NCI-H187 treated with DMSO at 0.1 percent for 48 hours (cell line): Measurements from ENCODE around the gene MYOG.

Experiments
- DNase-seq: peaks from one replicate; lab custom pipeline; 2025; lab: John Stamatoyannopoulos, UW

MYOG gene

DNA sequence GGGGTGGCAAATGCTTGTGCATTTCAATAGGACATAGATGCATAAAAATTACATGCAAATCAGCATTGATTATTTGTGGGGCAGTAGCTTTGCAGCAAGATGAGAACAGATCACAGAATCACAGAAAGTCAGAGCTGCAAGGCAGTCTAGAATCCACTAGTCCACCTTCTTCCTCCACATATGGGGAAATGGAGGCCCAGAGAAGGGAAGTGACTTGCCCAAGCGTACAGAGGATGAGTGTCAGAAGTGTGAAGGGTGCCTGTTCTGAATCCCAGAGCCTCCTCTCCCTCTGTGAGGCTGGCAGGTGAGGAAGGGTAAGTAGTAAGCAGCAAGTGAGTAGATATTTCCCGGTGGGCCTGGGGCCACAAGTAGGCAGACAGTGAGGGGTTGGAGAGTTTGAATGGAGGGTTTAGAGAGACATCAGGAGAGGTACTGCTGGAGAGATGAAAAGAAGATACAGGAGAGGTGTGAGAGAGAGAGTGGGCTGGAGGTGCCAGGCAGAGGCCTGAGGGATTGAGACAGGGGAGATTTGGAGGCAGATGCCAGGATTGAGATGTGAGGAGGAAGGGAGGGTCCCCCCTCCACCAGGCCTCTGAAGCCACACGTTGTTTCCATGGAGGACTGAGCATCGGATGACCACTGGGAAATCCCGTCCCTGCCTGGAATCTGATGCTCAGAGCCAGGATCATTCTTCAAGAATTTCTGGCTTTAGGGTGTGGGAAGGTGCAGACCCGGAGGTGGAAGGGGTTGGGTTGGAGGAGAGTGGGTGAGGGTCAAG is 4.8 kb upstream of the MYOG start:
- DNase-seq: no peak

DNA sequence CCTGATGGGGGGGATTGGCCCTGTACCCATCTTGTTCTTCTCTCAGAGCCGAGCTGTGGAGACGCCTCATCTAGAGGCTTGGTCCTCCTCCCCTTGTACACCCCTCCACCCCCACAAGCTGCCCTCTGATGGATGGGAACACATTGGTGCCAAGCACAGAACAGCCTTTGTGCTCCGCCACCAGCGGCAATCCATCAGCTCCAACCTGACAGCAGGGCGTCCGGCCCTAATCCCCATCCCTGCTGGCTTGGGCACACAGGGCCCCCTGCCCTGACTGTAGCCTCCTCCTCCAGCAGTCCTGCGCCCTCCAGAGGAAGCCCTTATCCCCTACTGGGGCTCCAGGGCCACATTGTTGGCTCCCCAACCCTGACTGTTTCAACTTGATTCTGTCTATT is 3.8 kb upstream of the MYOG start:
- DNase-seq: no peak

DNA sequence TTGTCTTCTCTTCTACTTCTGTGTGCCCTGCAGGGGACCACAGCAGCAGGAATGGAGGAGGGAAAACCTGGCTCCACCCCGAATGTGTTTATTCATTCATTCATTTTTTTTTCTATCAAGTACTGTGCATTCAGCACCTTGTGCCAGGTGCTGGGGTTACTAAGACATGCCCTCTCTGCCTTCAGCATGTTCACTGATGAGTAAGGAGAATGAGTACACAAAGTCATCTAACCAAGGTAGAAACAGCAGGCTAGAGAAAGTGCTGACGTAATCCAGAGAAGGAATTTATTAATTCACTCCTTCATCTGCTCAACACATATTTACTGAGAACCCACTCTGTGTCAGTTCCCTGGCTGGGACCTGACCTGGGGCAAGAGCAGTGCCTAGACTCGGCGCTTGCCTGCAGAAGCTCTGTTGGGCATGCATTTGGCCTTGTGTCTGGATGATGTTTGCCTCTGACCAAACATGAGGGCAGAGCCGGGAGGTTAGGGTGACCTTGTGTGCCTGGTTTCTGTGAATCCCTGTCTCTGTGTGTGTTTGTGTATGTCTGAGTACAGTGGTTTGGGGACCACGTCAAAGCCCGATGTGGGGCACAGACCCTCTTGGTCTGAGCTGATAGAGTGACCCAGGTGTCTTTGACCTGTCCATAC is 3.3 kb upstream of the MYOG start:
- no peak for DNase-seq

DNA sequence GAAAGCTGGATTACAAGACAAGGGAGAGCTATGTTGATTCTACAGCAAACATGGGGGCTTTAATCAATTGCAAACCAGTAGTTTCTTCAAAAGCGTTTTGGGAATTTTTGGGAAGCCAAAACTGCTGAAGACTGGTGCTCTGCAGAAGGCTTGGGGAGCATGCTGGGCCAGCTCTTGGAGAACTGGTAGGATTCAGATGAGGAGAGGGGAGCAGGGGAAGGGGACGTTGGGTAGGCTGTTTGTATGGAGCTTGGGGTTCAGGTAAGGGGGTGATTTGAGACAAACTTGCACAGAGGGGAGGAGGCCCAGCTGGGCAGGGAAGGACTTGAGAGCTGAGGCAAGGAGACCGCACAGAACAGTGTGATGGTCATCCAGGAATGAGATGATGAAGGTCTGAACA is 2.6 kb upstream of the MYOG start:
- no peak for DNase-seq

DNA sequence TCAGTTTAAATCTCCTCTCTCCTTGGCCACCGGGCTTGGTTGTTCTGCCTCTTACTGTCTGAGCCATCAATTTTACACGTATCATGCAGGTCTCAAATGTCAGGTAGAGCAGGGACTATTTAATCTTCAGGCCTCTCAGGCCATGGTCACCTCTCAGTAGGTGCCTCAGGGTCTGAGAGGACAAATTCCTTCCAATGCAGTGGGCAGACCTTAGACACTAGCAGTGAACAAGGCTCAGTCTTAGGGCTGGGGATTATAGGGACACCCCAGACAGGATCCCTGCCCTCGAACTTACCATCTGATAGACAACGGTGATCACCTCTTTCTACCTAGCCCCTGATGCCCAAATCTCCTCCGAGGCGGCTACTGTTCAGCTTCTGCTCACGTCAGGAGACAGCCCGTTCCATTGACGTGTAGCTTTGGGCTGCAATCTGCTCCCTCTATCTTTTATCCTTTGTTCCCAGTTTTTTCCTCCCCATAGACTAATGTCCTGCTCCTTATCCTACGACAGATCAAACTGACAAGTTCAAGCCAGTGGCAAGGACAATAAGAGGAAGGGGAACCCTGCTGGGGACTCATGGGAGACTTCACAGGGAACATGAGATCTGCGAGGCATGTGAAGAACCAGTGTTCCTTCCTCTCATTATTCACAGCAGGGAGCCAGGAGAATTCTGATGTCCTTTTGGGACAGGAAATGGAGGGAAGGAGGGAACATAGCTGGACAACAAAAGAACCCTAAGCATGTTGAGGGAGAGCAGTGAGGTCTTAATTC is 1.4 kb upstream of the MYOG start:
- no peak for DNase-seq

DNA sequence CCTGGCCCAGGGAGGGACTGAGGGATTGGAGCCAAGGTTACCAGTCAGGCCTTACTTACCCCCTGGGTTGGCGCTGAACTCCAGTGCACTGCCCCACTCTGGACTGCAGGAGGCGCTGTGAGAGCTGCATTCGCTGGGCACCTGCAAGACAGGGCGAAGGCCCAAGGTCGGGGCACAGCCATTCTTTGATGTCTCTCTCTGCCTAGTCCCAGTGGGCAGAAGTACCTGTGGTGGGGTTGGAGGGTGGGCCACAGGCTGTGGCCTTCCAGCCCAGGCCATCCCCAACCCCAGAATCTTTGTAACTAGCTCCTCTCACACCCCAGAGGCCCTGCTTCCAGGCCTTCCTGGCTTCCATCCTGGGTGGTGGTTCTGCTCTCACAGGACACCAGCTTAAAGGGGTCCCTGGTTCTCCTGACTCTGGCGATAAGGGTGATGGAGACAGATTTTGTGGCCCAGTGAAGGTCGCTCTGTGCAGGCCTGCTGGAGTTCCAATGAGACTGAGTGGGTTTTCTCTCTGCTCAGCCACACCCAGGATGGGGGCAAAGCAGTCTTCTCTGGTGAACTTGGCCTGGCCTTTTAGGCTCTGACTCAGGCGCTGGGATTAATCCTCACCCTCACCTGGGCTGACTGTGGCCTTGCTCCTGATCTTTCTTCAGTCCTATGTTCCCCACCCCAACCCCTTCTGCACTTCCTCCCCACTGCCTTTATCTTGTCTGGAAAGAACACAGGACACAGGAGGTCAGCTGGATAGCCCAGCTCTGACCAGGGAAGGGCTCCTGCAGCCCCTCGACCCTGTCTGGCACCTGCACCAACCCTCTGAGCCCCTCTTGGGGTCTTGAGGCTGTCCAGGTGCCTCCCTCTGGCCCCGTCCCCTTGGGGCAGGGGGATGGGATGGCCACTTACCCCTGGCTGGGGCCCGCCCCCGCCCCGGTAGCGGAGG is 954 bp downstream of the MYOG start:
- DNase-seq: no peak

DNA sequence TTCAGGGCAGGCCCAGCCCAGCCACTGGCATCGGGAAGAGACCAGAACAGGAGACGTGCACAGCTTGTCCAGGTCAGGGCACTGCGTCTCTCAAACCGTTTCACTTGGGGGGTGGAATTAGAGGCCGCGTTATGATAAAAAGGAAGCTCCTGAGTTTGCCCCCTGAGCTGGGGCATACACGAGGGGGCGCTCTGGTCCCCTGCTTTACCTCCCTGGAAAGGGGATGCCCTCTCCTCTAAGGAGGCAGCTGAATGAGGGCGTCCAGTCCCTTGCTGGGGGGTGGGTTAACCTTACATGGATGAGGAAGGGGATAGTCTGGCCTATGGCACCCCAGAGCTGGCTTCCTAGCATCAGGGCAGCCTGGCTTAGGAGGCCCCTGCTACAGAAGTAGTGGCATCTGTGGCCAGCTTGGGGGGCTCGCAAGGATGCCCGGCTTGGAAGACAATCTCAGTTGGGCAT is 2.3 kb downstream of the MYOG start:
- no peak for DNase-seq

DNA sequence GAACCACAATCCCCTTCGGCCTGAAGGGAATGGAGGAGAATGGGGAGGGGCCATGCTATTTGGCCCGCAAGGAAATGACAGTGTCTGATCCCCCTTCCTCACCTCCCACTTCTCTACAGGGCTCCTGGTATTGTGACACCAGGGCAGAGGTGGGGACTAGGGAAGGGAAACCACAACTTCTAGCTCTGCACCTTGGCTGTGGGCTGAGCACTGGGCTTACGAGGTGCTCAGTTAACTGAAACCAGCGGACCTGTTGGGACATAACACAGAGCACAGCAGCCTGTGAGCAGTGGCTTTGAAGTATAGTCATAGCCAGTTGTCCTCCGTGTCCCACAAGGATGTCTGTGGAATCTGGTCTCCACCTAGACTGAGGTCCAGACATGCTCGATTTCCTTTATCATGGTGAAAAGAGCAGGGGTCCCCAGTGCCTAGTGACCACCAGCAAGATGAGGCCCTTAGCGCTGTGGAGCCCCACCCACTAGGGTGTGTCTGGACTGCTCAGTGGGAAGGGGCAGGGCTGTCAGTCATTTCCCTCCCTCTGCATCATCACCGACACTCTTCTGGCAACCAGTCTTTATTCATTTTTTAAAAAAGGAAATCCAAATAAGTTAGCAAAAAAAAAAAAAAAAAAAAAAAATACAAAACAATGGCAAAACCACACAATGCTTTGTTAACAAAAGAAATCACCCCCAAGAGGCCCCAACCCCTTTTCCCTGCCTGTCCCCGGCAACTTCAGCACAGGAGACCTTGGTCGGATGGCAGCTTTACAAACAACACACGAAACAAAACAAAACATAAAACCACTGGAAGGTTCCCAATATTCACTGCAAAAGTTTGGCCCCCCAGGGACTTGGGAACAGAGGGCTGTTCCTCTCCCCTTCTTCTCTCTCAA is 3.0 kb downstream of the MYOG start:
- DNase-seq: no peak

DNA sequence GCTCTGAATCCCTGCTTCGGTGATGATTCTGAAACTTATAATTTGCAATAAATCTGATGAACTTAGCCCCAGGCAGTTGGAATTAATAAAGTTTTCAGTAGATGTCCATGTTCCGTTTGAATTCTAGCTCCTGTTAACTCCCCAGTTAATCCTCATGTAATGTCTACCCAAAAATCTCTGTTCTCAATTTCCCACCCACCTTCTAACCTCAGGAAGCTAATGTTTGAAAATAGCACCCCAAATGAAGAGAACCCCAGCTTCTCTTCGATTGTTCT is 3.6 kb downstream of the MYOG start:
- DNase-seq: no peak

DNA sequence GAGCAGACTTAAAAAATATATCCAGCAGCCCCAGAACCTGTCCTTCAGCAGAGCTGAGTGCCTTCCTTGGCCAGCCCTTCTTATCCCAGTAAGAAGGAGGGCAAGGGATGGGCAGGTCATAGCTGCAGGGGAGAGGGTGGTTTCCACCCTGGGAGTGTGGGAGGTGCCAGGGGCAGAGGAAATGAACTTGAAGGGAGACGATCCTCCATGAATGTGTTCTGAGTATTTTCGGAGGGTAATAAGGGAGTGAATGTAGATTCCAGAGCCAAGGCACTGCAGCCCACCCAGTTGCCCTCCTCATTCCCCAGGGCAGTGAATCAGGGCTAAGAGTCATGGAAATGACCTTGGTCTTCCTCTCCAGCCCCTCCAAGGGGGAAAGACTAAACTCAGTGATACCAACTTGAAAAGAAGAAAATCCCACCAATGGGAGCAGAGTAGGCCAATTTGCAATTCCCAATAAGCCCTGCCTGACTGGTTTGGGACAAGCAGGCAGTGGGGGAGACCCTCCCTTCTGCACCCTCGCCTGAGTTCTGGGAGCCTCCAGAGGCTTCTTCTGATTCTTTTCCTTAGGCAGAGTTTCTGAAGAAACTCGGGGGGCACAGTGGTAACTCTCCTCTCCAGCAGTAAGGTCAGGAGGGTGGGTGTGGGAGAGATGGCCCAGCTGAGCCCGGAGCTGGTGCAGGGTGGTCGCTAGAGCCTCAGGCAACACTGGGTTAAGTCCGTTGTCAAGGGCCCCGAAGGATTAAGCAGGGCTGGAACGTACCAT is 4.2 kb downstream of the MYOG start:
- no peak for DNase-seq

DNA sequence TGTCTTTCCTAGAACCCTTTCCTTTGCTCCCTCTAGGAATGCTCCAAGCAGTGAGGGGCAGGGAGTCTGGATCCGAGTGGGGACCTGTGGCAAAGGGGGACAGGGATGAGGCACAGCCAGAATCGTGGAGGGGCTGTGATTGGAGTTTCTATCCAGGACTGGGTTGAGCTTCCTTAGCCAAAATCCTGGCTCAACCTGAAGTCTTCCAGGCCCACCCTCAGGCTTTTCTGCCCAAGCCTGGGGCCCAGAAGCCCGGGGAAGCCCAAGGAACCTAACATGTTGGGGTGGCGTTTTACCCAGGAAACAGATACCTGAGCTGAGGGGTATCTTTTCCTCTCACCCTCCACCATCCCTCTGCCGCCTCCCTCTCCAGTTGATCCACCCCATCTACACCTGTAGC is 5.4 kb downstream of the MYOG start:
- no peak for DNase-seq

DNA sequence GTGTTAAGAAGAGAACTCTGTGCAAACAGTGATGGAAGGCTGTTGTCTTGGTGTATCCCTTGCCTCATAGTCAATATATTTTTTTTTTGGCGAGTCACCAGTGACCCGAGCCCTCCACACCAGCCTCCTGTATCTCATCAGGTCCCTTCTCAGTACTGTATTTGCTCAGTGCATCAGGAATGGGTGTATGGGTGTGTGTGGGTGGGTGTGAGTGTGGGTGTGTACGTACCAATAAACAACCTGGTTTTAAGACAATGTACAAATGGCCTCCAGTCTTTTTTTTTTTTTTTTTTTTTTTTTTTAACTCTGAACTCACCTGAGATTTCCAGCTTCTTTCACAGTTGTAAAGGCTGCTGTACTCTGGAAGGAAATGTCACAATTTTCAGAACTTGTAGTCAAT is 7.3 kb downstream of the MYOG start:
- DNase-seq: no peak

DNA sequence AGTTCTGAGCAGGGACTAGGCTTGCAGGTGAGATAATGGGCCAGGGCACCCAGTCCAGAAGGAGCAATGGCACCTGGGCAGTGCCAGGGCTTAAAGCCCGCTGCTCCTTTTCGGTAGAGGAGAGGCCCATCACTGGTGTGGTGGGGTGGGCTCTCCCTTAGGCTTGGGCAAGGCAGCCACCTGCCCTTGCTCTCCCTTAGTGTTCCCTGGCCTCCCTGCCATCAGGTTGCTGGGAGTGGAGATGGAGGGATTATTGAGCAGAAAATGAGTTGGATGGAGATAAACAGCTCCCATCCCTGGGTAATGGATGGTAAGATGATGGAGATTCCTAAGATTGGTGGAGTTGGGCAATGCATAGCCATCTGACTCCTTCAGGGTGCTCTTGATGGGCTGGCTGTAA is 7.9 kb downstream of the MYOG start:
- no peak for DNase-seq

DNA sequence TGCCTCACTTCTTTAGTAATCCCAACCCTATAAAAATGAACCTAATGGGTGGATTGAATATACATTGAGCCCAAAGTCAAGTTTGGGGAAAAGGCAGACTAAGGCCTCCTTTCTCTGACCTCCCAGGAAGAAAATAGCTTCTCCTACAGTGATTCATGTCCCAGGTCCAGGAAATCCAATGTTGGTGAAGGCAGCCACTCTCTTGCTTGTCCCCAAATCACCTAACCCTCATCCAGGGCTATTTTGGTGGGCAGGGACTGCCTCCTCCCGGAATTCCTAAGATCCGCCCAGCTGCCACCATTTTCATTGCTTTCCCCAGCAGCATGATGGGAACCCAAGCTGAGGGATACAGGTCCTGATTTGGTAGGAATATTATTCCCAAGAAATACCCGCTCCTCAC is 8.4 kb downstream of the MYOG start:
- no peak for DNase-seq

DNA sequence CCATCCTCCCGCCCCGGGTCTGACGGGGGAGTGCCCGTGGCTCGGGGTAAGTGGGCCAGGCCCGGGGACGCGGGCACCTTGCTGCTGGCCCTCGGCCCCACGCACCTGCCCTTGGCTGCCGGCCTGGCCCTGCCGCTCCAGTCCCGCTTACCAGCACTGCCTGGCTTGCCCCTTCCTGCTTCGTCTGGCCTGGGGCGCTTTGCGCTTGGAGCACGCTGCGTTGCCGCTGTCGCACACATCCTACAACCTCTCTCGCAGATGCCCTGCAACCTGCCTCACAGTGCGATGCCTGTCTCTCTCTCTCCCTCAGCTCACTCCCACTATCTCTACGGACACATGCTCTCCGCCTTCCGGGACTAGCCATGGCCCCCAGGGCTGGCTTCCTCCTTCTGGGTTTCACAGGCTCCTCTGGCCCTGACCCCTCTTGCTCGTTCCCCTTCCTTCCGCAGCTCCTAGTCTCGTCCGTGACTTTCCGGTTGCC is 9.7 kb downstream of the MYOG start:
- no peak for DNase-seq

DNA sequence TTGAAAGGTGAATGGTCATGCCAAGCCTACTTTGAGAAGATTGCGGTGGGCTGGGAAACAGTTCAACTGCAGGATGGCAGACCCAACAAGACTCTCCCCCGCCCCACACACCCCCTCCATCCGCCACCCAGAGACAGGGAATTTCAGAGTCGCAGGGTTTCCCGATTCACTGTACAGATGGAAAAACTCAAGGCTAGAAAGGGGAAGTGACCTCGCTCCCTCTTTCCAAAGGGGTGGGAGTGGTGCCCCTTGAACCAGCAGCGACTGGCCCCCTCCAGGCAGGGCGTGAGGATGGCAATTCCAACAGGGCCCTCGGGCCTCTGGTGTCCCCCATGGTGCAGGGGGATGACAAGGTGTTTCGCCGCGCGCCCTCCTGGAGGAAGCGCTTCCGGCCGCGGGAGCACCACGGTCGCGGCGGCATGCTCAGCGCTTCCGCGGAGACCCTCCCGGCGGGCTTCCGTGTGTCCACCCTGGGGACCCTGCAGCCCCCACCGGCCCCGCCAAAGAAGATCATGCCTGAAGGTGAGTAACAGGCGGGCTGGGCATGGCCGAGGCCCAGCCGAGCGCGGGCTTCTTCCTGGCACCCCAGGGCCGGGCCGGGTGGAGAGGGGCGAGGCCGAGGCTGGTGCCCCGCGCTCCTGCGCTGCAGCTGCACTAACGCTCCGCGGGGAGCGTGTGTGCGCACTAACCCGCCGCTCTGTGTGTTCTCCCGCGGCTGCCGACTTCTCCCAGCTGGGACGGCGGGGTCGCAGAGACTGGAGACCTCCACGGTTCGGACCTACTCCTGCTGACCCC is 10.4 kb downstream of the MYOG start:
- DNase-seq: no peak

DNA sequence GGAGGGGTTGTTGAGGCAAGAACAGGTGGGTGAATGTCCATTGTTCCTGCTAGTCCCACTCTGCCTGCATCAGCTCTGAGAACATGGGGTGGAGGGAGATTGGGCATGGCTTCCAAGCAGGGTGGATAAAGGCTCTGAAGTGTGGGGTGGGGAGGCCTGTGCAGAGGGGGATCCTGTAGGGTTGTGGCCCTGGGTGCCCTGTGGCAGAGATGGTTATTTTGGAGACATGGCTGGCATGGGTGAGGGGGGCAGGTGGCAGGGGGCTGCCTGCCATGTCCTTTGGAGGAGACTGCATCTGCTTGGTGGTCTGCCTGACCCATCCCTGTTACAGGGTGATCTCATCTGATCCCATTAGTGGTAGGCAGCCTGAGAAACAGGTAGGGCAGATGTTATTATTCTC is 11.2 kb downstream of the MYOG start:
- no peak for DNase-seq

DNA sequence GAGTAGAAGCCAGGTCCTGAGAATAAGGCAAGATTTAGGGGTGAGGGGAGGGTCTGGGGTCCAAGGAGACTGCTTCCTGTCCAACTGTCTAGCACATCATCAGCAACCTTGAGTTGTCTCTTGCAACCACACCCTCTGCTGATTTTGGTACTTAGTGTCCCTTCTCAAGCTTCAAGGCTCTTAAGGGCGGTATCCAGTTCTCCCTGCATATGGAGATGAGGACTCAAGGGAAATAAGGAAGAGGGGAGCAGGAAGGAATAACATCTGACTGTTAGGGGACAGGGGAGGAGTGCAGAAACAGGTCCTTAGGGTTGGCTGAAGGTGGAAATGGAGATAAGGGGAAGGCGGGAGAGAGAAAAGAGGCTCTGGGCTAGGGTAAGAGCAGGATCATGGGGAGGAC is 12.3 kb downstream of the MYOG start:
- no peak for DNase-seq

DNA sequence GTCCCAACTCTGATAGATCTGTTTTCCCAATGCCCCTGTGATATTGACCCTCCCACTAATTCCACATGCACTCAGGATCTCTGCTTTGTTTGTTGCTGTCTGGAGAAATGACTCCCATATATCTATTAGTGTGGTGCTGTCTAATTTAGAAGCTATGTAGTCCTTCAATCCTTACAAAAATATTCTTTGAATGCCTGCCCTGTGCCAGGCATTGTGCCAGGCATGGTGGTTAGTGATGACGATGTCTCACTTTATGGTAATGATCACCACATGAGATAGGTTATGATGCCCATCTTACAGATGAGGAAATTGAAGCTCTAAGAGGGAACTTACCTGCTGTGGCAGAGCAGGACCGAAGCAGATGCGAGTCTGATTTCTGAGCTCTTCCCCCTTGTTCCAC is 12.9 kb downstream of the MYOG start:
- no peak for DNase-seq
